Activated CD4-positive, alpha-beta T cell treated with anti-CD3 and anti-CD28 coated beads, Interleukin-2, Interleukin-4, amounts not matched to agents 100 ng/mL and 50 ng/mL, durations not matched to agents 16 hours and 8 hours (primary cell): ENCODE measurements around the gene RXRA.

ENCODE experiments used
- DNase-seq: peaks from one replicate; pipeline ENCODE4 v3.0.0-alpha.2; 2020; ENCODE audit warnings: low spot score

Gene RXRA

DNA sequence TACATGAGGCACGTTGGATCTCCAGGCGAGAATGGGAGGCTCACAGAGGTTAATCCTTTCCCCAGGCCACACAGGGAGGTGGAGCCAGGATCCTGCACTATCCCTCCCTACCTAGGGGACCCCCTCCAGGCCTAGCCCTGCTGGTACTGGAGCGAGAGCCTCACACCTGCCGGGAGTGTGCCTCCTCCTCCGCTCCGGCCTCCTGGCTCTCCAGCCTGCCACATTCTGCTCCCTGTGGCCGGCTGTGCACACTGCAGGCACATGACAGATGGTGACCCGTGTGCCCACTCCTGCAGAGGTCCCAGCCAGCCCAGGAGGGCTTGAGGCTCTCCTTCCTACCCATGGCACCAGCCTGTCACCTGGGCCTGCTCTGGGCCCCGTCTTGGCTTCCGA is 93.4 kb downstream of the RXRA start:
- DNase-seq = no peak

DNA sequence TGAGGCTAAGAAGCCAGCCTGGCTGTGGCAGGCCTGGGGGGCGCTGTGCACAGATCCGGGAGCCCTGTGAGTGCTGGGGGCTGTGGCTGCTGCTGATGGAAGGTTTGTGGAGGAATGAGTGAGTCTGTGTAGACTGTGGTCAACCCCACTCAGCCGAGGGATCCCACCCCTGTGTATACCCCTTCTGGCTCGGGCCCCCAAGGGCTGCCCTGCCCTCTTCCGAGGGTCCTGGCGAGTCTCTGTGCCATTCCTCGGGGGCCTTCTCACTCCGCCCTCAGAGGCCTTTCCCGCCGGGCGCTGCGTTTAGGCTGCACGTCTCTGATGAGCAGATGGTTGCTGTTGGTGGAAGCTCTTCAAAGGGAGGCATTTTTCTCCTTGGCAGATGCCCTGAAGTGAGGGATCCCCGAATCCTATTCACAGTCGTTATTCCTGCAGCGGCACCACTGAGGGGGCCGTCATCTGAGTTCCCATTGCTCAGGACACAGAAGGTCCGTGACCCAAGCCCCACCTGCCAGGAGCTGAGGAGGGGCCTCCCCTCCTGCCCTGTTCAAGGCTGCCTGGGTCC is 94.1 kb downstream of the RXRA start:
- DNase-seq = no peak

DNA sequence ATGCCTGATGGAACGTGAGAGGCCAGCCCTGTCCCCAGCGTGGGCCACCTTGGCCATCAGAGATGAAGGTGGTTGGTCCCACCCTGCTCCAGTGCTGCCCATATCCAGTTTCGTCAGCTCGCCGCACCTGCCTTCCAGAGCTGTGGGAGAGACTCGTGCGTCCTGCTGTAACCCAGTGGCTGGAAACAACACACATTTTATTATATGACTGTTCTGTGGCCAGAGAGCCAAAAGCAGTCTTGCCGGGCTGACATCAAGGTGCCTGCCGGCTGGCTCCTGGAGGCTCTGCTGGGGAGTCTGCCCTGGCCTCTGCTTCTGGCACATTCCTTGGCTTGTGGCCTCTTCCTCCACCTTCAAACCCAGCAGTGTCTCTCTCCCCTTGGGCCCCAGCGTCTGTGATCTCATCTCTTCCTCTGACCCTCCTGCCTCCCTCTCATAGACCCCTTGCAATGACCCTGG is 94.7 kb downstream of the RXRA start:
- DNase-seq = no peak

DNA sequence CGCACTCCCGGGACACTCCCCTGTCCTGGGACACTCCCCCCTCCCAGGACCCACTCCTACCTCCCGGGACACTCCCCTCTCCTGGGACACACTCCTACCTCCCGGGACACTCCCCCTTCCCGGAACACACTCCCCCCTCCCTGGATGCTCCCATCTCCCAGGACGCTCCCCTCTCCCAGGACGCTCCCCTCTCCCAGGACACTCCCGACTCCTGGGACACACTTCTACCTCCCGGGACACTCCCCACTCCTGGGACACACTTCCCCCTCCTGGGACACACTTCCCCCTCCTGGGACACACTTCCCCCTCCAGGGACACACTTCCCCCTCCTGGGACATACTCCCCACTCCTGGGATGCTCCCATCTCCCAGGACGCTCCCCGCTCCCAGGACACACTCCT is 95.6 kb downstream of the RXRA start:
- DNase-seq = no peak

DNA sequence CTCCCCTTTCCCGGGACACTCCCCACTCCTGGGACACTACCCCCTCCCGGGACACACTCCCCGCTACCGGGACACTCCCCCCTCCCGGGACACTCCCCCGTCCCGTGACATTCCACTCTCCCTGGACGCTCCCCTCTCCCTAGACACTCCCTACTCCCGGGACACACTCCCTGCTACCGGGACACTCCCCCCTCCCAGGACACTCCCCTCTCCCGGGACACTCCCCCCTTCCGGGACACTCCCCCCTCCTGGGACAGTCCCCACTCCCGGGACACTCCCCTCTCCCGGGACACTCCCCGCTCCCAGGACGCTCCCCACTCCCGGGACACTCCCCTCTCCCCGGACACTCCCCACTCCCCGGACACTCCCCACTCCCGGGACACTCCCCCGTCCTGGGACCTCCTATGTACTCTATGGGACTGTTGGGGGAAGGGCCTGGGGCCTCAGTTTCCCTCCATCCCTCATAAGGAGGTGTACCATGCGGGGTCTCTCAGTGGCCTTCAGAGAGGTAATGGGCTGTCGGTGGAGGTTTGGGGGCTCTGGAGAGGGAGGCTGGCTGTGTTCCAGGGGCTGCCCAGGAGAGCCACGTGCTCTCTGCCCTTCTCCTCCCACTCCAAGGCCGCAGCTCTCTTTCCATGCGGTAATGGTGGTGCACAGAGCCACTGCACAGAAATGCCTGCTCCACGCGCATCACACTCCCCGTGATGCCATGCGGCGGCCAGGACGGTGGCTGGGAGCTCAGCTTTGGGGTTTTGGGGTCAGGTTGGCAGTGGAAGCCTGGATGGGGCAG is 96.2 kb downstream of the RXRA start:
- no peak for DNase-seq

DNA sequence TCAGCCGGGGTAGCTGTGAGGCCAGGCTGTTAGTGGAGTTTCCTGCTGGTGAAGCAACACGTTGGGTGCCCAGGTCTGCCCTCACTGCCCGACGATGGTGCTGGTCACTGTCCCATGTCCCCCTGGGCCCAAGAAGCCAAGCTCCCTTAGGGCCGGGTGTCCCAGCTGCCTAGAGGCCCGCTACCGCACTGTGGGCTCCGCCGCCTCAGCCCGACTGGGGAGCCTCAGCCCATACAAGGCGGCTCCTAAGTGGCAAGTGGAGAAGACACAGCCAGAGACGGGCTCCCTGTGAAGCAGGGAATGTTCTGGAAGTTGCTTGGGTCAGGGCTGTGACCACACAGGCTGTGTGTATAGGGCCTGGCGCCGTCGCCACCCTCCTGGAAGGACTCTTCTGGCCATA is 96.9 kb downstream of the RXRA start:
- DNase-seq = no peak

DNA sequence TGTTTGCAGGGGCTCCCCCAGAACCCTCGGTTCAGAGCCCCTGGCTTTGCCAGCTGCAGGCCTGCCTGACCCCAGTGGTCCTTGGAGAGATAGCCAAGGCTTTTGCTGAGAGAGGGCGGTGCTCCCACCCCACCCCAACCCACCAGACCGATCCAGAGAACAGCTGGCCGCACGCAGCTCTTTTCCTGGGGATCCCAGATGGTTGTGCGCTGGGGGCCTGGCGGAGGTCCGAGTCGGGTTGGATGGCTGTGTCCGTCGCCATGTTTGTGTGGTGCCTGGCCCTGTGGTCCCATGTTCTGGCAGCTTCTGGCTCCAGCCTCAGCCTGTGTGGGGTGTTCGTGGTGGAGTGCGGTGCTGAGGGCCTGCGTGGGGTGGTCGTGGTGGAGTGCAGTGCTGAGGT is 97.5 kb downstream of the RXRA start:
- DNase-seq = no peak

DNA sequence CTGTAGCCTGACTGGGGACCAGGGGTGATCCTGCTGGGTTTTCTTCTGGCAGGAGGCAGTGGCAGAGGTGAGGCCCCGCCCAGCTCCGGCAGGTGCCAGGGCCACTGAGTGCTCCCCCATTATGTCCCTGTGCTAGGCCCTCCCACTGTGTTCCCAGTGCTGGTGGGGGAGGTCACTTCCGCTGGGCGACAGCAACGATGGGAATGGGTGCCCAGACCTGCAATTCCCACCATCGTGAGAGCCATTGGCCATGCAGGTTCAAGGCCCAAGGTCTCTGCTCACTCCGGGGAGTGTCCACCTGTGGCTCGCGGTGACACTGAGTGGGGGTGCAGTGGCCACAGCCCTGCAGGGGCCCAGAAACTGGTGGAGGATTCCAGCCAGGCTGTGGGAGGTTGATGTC is 98.6 kb downstream of the RXRA start:
- DNase-seq = no peak

DNA sequence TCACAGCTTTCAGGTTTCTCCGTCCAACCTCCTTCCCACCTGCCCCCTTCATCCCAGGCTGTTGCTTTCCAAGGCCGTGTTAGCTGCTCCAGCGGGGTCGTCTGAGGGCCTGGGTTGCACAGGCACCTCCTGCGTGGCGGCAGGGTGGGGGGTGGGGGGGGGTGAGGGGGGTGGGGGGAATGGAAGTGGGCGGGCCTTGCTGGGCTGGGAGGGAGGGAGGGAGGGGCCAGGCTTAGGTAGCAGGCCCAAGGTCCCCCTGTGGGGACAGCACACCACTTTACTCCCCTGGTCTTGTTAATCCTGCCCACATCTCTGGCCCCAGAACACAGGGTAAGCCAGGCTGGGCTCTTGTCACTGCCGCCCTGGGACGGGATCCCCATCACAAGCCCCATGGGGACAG is 99.1 kb downstream of the RXRA start:
- DNase-seq = no peak

DNA sequence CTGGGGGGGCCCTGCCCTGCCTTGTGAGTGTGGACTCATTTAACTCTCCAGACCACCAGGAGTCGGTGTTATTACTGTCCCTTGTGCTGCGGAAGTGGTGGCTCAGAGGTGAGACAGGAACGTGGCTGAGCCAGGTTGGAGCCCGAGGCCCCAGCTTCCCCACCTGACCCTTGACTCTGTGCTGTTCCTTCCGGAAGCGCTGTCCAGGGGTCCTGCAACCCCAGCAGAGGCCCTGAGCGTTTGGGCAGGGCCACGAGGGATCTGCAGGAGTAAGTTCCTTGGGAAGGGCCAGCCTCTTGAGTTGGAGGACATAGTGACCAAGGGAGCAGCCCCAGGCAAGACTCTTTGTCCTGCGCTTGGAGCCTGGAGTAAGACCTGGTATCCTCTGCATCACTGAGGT is 99.6 kb downstream of the RXRA start:
- DNase-seq = no peak

DNA sequence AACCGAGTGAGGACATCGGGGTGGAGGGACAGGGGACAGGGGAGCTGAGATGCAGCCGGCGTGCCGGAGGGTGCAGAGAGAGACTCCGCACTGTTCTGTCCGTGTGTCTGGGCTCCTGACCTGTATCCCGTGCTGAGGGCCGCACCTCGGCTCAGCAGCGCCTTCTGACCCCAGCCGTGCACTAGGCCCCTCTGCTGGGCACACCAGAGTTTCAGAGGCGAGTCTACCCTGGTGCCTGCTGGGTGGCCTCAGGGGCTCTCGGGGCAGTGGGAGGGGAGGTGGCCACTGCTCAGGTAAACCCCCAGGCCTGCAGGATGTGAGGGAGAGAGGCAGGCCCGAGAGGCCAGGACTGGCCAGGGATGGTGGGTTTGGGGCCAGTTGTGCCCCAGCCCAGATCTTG is 100.2 kb downstream of the RXRA start:
- DNase-seq = no peak

DNA sequence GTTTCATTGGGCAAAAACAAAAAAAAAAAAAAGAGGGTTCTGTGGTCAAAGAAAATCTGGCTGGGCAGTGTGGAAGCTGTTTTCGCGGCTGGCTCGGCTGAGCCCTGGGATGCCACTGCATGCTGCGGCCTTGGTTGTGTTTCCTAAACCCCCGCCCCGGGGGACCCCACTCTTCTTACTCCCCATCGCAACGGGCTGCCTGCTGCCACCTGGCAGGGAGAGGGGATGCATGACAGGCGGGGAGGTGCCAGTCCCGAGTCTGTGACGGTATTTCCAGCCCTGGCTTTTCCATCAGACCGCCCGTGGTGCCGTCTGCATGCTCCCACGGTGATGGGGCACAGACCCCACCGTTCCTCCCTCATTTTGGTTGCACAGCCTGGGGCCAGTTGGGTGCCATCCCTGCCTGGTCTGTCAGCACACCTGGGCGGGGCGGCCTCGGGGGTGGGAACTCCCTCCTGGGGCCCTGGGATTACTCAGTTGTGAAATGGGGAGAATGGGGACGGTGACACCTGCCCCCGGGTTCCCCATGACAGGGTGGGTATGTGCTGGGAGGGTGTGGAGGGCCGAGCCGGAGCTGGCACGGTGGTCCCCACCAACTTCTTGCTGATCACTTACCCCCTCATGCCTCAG is 101.0 kb downstream of the RXRA start:
- no peak for DNase-seq

DNA sequence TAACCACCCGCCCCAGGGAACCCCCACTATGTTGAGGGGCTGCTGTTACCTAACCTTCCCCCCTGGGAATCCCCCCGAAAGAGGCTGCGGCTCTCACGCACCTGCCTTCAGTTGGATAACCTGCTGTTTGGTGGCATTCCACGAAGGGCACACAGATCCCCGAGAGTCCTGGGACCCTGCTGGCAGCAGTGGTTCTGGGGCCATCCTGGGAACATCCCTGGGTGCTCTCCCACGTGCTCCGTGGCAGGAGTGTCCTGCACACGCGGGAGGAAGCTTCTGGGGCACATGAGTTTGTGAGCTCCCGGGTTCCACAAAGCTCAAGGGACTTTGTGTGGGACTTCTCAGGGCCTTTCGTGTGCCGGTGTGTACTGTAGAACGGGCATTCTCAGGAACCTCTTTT is 102.3 kb downstream of the RXRA start:
- no peak for DNase-seq

DNA sequence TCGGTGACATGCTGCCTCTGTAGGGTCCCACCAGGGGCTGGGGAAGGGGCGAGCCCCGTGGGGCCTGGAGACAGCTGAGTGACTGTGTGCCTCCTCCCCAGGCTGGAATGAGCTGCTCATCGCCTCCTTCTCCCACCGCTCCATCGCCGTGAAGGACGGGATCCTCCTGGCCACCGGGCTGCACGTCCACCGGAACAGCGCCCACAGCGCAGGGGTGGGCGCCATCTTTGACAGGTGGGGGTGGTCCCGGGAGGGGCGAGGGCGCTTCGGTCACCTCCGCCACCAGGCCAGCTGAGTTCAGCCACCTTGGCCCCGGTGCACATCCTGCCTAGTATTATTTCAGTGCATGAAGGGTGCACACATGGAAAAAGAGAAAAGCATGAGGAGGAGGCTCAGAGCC is 102.8 kb downstream of the RXRA start:
- no peak for DNase-seq

DNA sequence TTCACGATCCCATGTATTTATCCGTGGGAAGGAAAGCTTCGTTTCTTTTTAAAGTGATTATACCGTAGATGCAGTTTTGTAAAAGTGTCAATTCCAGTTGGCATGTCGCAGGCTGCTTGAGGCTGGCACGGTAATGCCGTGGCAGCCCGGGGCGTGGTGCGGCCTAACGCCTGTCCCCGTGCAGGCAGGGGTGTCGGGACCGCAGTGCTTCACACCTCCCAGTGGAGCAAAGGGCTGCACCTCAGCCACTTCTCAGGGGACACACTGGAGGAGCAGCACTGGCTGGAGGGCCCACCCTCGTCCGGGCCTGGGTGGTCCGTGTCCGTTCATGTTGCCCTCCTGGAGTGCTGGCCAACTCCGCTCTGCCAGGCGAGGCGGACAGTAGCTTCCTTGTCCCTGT is 103.2 kb downstream of the RXRA start:
- DNase-seq = no peak

DNA sequence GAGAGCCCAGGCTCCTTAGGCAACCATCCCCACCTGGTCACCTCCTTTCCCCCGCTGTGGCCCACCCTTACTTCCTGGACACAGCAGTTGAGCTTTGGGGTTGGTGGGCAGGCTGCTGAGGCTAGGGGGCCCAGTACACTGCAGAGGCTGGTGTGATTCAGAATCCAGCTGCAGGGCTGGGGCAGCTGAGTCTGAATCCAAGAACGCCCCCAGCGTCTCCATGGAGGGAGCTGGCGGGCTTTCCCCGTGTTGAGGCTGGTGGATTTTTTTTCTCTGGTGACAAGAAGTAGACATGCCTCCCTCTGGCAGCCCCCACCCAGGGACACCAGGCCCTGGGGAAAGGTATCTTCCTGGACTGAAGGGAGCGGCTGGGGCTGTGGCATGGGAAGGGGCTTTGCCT is 104.8 kb downstream of the RXRA start:
- DNase-seq = no peak

DNA sequence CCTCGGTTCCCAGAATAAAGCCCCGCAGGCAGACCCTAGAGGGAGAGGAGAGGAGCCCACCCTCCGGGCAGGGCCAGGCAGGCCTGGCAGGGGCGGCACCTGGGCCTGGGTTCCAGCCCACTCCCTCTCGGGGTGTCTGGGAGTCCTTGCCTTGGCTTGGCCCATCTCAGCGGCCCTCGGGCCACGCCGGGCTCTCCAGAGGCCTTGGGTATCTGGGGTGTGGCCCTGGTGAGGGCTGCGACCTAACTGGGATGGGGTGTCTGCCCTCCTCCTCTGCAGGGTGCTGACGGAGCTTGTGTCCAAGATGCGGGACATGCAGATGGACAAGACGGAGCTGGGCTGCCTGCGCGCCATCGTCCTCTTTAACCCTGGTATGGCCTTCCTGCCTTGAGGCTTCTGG is 105.4 kb downstream of the RXRA start:
- DNase-seq = no peak

DNA sequence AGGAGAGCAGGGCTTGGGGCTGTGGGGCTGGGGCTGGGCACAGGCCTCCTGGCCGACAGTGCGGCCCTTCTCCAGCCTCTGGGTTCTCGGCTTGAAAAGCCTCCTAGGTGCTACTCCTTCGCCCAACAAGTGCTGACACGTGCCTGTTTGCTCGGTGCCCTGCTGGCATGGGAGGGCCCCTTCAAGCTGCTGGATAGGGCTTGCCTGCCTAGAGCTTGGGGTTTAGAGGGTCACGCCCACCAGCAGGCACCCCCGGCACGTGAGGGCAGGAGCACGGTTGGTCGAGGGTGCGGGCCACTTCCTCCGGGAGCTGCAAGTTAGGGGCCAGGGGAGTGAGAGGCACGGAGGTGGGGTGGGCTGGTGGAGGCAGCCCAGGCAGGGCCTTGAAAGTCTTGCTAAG is 106.2 kb downstream of the RXRA start:
- DNase-seq = no peak

DNA sequence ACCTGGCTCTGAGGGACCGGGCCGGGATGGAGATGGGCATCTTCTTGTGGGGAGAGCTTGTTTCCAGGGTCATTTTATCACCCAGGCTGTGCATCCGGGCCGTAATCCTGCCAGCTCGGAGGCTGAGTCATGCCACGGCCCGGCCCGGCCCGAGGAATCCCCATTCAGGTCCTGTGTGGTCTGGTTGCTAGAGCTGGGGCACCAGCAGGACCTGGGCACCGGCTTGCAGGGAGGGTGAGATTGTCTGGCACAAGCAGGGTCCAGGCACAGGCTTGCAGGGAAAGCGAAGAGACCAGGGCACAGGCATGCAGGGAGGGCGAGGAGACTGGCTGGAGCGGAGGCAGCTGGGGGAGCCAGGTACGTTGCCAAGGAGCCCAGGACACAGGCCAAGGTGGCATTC is 106.8 kb downstream of the RXRA start:
- DNase-seq = no peak

DNA sequence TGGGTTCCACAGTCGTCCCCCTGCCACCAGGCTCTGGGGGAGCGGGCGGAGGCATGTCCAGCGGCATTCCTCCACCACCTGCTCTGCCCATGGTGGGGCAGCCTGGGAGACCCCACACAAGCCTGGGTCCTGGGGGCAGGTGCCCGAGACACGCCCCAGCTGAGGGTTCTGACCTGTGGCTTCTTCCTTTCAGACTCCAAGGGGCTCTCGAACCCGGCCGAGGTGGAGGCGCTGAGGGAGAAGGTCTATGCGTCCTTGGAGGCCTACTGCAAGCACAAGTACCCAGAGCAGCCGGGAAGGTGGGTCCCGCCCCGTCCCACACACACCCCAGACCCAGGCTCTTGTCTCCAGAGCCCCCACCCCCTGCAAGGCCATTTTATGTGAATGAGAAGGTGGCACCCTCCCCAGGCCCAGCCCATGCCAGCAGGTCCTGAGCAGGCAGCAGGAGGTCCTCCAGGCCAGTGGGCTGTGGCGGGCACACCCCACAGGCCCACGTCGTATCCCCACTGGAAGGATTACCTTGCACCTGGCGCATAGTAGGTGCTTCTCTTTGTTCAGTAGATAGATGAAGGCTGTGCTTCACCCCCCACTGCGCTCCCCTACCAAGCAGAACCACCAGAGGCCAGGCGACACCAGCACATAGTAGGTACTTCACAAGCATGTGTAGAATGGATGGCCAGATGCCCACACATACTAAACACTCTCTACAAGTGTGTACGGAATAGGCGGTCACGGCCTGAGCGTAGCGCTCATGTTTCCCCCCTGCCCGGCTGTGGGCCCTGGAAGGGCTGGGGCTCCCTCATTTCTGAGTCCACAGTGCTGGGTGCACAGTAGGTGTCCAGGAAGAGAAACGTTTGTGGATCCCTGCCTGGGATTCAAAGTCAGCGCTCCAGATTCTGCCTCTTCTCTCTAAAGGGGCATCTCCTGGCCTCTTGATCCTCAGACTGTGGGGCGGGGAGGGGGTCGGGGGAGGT is 107.9 kb downstream of the RXRA start:
- no peak for DNase-seq

DNA sequence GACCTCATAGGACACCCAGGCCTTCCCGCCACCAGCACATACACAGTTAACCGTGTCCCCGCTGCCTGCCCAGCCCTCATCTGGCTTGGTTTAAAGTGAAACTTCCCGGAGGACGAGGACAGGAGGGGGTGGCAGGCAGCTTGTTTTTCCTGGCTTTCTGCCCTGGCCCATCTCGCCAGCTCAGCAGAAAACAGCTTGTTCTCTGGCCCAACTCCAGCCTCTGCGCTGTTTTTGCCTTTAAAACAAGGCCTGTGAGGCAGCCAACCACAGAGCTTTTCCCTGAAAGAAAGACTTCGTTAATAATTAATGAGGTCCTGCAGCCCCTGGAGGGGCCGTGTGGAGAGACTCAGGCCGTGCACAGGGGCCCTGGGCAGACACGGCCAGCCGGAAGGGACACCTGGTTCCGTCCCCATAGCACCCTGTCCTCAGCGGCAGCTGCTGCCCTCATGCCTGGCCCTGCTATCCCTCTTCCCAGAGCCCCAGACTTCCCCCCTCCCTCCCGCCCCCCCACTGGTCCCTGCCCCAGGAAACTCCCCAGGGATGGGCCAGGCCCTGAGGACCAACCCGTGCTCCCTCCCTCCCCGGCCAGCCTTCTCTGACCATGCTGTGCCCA is 108.7 kb downstream of the RXRA start:
- DNase-seq = no peak
